ENCODE data around the gene RAB38.

RAB38 gene

DNA sequence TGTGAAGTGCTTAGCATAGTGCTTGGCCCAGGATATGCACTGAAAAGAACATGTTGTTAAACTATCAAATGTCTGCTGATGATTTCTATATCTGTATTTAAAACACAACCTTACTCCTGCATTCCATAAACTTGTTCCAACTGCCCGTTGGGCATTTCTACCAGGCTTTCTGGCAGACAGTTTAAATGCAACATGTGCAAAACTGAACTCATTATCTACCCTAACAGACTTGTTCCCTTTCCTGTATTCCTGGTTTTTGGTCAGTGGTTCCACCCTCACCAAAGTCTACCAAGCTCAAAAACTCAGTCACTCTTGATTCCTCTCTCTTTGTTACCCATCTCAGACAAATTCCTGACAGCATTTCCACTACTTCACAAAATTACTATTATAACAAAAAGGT is 6.5 kb upstream of the RAB38 start:
- no peak for TF ChIP-seq ZFX (IDR thresholded peaks at IDR 0.05; ENCODE audit: borderline replicate concordance)
- TF ChIP-seq, protein P1, sequence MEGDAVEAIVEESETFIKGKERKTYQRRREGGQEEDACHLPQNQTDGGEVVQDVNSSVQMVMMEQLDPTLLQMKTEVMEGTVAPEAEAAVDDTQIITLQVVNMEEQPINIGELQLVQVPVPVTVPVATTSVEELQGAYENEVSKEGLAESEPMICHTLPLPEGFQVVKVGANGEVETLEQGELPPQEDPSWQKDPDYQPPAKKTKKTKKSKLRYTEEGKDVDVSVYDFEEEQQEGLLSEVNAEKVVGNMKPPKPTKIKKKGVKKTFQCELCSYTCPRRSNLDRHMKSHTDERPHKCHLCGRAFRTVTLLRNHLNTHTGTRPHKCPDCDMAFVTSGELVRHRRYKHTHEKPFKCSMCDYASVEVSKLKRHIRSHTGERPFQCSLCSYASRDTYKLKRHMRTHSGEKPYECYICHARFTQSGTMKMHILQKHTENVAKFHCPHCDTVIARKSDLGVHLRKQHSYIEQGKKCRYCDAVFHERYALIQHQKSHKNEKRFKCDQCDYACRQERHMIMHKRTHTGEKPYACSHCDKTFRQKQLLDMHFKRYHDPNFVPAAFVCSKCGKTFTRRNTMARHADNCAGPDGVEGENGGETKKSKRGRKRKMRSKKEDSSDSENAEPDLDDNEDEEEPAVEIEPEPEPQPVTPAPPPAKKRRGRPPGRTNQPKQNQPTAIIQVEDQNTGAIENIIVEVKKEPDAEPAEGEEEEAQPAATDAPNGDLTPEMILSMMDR (IDR thresholded peaks at IDR 0.05) = no peak

DNA sequence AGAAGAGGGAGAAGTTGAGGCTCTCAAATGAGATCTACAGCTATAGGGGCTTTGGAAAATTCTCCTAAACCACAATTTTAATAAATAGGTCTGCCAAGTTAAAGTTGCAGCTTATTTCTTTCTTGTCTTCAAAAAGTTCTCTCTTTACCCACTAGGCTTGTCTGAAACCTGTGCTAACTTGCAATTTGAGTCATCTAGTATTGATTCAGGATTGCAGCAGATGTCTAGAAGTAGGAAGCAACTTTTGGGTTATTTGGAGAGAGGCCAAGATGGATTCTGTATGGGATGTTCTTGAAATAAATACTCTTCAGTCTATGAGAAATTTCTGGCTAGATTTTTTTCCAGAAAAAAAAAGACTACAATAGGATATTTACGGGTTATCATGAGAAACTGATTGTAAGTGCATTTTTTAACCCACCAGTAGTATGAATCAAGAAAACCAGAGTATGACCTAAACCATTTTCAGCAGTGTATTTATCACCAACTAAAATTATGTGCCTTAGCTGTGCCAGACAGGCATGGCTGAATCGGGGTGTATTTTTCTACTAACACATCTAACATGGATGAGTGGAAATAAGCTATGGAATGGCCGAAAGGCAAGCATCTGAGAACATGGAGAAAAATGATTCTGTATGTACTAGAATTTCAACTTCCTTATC is 4.9 kb upstream of the RAB38 start:
- no peak overlapping the region for H3K27ac ChIP-seq
- no peak for TF ChIP-seq ZFX (IDR thresholded peaks at IDR 0.05; ENCODE audit: borderline replicate concordance)
- TF ChIP-seq, protein P1 (IDR thresholded peaks at IDR 0.05) = no peak

More for the DNA sequence above, 6.5 kb upstream of the RAB38 start:
- H3K27ac ChIP-seq = no peak overlapping the region

DNA sequence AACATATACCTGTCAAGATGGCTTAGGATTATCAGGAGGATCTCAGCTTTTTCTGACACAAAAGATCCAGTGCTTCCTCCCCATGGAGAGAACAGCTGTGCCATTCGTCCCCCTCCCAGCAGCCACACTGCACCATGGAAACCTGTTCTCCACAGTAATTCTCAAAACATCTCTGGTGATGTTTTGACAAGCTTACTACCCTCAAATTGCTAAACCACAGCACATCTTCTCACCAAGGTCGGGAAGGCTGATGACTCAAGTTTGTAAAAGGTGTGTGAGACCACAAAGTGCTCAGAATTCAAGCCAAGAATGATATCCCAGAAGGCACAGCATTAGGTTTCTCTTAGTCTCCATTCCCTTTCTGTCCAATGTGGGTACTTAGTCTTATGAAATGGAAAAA is 3.9 kb upstream of the RAB38 start:
- TF ChIP-seq ZFX (IDR thresholded peaks at IDR 0.05; ENCODE audit: borderline replicate concordance) = no peak
- TF ChIP-seq, protein P1 (IDR thresholded peaks at IDR 0.05) = no peak
- H3K27ac ChIP-seq = no peak overlapping the region

DNA sequence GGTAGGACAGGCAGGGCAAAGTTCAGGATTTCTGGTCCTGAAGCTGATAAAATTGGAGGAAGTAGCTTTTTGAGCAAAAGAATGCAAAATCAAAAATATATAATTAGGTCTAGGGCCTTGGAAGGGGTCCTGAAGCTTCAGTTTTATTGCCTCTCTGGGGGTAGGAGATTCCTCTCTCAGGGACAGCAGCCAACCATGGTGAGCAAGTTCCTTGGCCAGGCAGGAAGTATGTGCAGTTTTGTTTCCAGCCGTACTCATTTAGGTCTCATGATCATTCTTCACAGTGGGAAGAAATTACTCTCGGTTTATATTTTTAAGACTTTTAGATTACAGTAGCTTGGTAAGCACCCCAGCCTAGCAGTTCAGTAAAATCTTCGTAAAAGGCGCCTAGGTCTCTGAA is 2.9 kb upstream of the RAB38 start:
- no peak overlapping the region for H3K27ac ChIP-seq
- TF ChIP-seq, protein P1 (IDR thresholded peaks at IDR 0.05) = no peak
- TF ChIP-seq ZFX (IDR thresholded peaks at IDR 0.05; ENCODE audit: borderline replicate concordance) = no peak

DNA sequence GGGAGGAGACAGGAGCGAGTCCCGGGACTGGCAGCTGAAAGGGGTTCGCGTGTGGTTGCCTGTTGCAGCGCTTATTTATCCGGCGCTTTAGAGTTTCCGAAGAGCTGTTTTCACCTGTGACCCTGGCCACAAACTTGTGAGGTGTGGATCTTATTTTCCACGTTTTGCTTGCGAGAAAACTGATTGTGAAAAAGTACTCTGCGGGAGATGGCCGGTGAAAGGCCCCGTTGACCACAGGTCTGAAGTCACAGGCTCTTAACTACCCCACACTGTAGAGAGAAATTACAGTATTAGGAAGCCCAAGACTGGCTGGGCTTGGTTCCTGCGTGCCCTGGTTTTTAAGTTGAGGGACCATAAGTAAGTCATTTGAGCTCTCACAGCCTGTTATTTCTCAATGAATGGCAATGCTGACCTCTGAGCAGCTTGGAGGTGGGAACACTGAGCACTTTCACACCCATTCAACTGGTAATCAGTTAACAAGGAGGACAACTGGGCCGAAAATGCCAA is 379 bp upstream of the RAB38 start:
- no peak overlapping the region for H3K27ac ChIP-seq

DNA sequence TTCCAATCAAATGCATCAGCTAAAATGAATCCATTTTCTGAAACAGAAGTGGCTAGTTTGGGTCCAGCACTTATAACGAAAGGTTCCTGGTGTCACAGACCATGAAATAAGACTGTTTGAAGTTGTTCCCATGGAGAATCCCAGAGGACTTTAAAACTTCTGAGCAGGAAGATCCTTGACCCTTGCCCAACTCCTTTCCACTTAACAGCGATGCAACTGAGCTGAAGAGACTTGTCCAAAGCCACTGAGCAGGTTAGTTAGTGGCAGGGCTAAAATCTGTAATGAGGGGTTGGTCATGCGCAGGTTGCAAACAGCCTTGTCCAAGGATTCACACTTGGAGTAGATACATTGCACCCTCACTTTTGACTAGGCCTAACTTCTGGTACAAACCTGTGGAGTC is 1.3 kb downstream of the RAB38 start:
- H3K27ac ChIP-seq = no peak overlapping the region
- TF ChIP-seq ZFX (IDR thresholded peaks at IDR 0.05; ENCODE audit: borderline replicate concordance) = no peak
- TF ChIP-seq, protein P1 (IDR thresholded peaks at IDR 0.05) = no peak

More for the DNA sequence above, 379 bp upstream of the RAB38 start:
- TF ChIP-seq ZFX (IDR thresholded peaks at IDR 0.05; ENCODE audit: borderline replicate concordance) = no peak

DNA sequence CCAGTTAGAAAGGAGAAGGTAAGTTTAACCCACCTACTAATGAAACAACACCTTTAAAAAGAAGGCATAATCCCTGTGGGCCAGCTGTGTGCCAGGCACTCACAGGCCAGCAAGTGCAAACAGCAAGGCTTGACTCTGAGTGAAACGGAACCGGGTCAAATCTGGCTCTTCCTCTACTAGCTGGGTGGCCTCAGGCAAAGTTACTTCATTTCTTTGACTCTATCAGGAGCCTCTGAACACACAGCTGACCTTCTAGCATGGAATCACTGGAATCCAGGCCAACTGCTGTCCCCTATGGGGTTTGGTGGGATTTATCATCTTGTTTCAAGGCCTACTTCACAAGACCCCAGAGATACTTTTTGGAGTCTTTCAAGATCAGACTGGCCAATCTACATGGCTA is 3.3 kb downstream of the RAB38 start:
- TF ChIP-seq, protein P1 (IDR thresholded peaks at IDR 0.05) = no peak
- TF ChIP-seq ZFX (IDR thresholded peaks at IDR 0.05; ENCODE audit: borderline replicate concordance) = no peak
- H3K27ac ChIP-seq = no peak overlapping the region
